ENCODE measurements around the gene AZIN2.
"Not testable (repeated sequence)": the region's sequence is repeated elsewhere in the genome, so short reads cannot be mapped to it uniquely, and the experiment has no call there.

Gene AZIN2

GRCh38 chr1:33096363-33097005, 15.5 kb downstream of the AZIN2 start:
- no peaks in the 10 kb centered on the region for H3K9me3 ChIP-seq (ENCODE audit: low read depth, low read length)
- no peak overlapping the region for H3K27ac ChIP-seq
- DNase-seq (ENCODE audit: low read depth, low spot score) = no peak
- no peak overlapping the region for H3K4me3 ChIP-seq
- no peak for TF ChIP-seq FOXP2 (optimal IDR thresholded peaks at IDR 0.05; ENCODE audit: control extremely low read depth, extremely low read length, insufficient read depth)
- TF ChIP-seq EZH2 (IDR thresholded peaks at IDR 0.05) = no peak
- no peak for TF ChIP-seq POLR2AphosphoS5 (IDR thresholded peaks at IDR 0.05; ENCODE audit: borderline replicate concordance, low read depth, low read length)
- no peak overlapping the region for H3K9ac ChIP-seq (ENCODE audit: insufficient read length)
- no peaks in the 10 kb centered on the region for H3K36me3 ChIP-seq (ENCODE audit: insufficient read depth, low read length)

DNA sequence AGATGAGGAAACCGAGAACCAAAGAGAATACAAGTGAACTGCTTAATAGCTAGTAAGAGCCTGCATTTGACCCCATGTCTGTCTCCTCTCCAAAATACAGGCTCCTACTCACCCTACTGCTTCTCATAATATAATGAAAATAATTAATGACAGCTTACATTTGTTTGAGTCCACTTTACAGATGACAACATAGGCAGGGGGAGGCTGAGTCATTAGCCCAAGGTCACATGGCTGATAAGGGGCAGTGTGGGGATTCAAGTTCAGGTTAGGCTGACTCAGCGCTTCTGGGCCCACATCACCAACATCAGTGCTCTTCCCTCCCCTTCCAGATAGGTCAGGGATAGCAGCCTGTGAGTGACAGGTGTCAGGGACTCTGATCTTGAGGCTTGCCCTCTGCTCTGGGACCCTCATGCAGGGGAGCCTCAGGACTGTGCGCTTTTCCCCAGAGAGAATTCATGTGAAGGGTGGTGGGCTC, 16.2 kb downstream of the AZIN2 start:
- H3K4me3 ChIP-seq = no peak overlapping the region
- TF ChIP-seq FOXP2 (optimal IDR thresholded peaks at IDR 0.05; ENCODE audit: control extremely low read depth, extremely low read length, insufficient read depth) = no peak
- TF ChIP-seq EZH2 (IDR thresholded peaks at IDR 0.05) = no peak
- TF ChIP-seq POLR2AphosphoS5 (IDR thresholded peaks at IDR 0.05; ENCODE audit: borderline replicate concordance, low read depth, low read length) = no peak
- no peak for DNase-seq (ENCODE audit: low read depth, low spot score)
- H3K9ac ChIP-seq (ENCODE audit: insufficient read length) = no peak overlapping the region
- H3K36me3 ChIP-seq (ENCODE audit: insufficient read depth, low read length) = no peaks in the 10 kb centered on the region
- no peaks in the 10 kb centered on the region for H3K9me3 ChIP-seq (ENCODE audit: low read depth, low read length)
- H3K27ac ChIP-seq = no peak overlapping the region

GRCh38 chr1:33097762-33098161, 16.8 kb downstream of the AZIN2 start:
- Histone ChIP-seq H3K9me3 (ENCODE audit: low read depth, low read length) (no peaks in the 10 kb centered on the region), H3K9ac (ENCODE audit: insufficient read length) (no peak overlapping the region), H3K27ac (no peak overlapping the region), H3K36me3 (ENCODE audit: insufficient read depth, low read length) (no peaks in the 10 kb centered on the region), H3K4me3 (no peak overlapping the region)
- TF ChIP-seq FOXP2 (optimal IDR thresholded peaks at IDR 0.05; ENCODE audit: control extremely low read depth, extremely low read length, insufficient read depth) (no peak), EZH2 (IDR thresholded peaks at IDR 0.05) (no peak), POLR2AphosphoS5 (IDR thresholded peaks at IDR 0.05; ENCODE audit: borderline replicate concordance, low read depth, low read length) (no peak)
- DNase-seq (ENCODE audit: low read depth, low spot score) = no peak

- no peak for TF ChIP-seq FOXP2 (optimal IDR thresholded peaks at IDR 0.05; ENCODE audit: control extremely low read depth, extremely low read length, insufficient read depth)
- TF ChIP-seq POLR2AphosphoS5 (IDR thresholded peaks at IDR 0.05; ENCODE audit: borderline replicate concordance, low read depth, low read length) = no peak
- no peak for TF ChIP-seq EZH2 (IDR thresholded peaks at IDR 0.05)
- Histone ChIP-seq H3K4me3 (no peak overlapping the region), H3K27ac (no peak overlapping the region), H3K36me3 (ENCODE audit: insufficient read depth, low read length) (no peaks in the 10 kb centered on the region), H3K9me3 (ENCODE audit: low read depth, low read length) (no peaks in the 10 kb centered on the region), H3K9ac (ENCODE audit: insufficient read length) (no peak overlapping the region)
- no peak for DNase-seq (ENCODE audit: low read depth, low spot score)
Measured at GRCh38 chr1:33098371-33098770, 17.4 kb downstream of the AZIN2 start.

- no peak overlapping the region for H3K9ac ChIP-seq (ENCODE audit: insufficient read length)
Measured at GRCh38 chr1:33099290-33100118, 18.6 kb downstream of the AZIN2 start.

GRCh38 chr1:33100119-33100415, 19.1 kb downstream of the AZIN2 start:
- 0 out of 2 replicates have a peak overlapping the region, but pooled peaks have one; percentile 16 for H3K27ac ChIP-seq
- H3K9me3 ChIP-seq (ENCODE audit: low read depth, low read length); H3K9ac ChIP-seq (ENCODE audit: insufficient read length); H3K36me3 ChIP-seq (ENCODE audit: insufficient read depth, low read length); DNase-seq (ENCODE audit: low read depth, low spot score); H3K4me3 ChIP-seq: not testable (repeated sequence)

More at GRCh38 chr1:33099290-33100118, 18.6 kb downstream of the AZIN2 start:
- 0 out of 2 replicates have a peak overlapping the region, but pooled peaks have one; percentile 16 for H3K27ac ChIP-seq
- peak; percentile 67 for DNase-seq (ENCODE audit: low read depth, low spot score)
- TF ChIP-seq FOXP2 (optimal IDR thresholded peaks at IDR 0.05; ENCODE audit: control extremely low read depth, extremely low read length, insufficient read depth) = no peak
- TF ChIP-seq POLR2AphosphoS5 (IDR thresholded peaks at IDR 0.05; ENCODE audit: borderline replicate concordance, low read depth, low read length) = peak; percentile 39; the same call in 1 of the 2 replicates
- TF ChIP-seq EZH2 (IDR thresholded peaks at IDR 0.05) = no peak
- no peaks in the 10 kb centered on the region for H3K9me3 ChIP-seq (ENCODE audit: low read depth, low read length)
- H3K36me3 ChIP-seq (ENCODE audit: insufficient read depth, low read length) = no peaks in the 10 kb centered on the region
- H3K4me3 ChIP-seq = no peak overlapping the region

DNA sequence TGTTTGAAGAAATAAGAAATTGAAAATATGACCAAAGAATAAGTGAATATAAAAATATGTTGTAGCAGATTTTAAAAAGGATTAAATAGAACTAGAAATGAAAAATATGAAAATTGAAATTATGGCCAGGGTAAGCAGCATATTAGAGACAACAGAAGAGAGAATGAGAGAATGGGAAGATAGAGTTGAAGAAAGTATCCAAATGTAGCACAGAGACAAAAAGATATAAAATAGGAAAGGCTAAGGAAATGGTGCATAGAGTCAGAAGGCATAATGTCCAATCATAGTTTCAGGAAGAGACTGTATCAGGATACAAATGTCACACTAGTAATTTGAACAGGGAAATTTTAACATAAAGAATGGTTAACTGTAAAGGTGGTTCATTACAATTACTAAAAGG, 29.5 kb downstream of the AZIN2 start:
- TF ChIP-seq POLR2AphosphoS5 (IDR thresholded peaks at IDR 0.05; ENCODE audit: borderline replicate concordance, low read depth, low read length) (no peak), EZH2 (IDR thresholded peaks at IDR 0.05) (no peak), FOXP2 (optimal IDR thresholded peaks at IDR 0.05; ENCODE audit: control extremely low read depth, extremely low read length, insufficient read depth) (no peak)
- no peak overlapping the region for H3K4me3 ChIP-seq

DNA sequence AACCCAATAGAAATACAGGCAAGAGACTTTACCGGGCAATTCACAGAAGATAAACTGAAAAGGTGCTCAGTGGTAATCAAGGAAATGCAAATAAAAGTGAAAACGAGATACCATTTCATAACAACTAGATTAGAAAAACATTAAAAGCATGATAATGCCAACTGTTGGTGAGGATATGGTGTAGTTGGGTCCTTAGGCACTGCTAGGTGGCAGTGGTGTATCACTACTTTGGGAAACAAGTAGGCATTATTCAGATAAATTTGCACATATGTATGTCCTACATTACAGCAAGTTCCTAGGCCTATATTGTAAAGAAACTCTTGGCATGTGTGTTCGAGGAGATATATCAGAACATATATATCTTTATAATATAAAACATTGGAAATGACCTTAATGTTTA, 31.0 kb downstream of the AZIN2 start:
- no peaks in the 10 kb centered on the region for H3K36me3 ChIP-seq (ENCODE audit: insufficient read depth, low read length)
- no peak overlapping the region for H3K4me3 ChIP-seq
- TF ChIP-seq FOXP2 (optimal IDR thresholded peaks at IDR 0.05; ENCODE audit: control extremely low read depth, extremely low read length, insufficient read depth) = no peak
- no peak for TF ChIP-seq EZH2 (IDR thresholded peaks at IDR 0.05)
- no peak for TF ChIP-seq POLR2AphosphoS5 (IDR thresholded peaks at IDR 0.05; ENCODE audit: borderline replicate concordance, low read depth, low read length)
- no peak for DNase-seq (ENCODE audit: low read depth, low spot score)
- no peak overlapping the region for H3K27ac ChIP-seq
- no peak overlapping the region for H3K9ac ChIP-seq (ENCODE audit: insufficient read length)
- H3K9me3 ChIP-seq (ENCODE audit: low read depth, low read length) = no peaks in the 10 kb centered on the region

More for the DNA sequence above, 29.5 kb downstream of the AZIN2 start:
- no peaks in the 10 kb centered on the region for H3K9me3 ChIP-seq (ENCODE audit: low read depth, low read length)
- no peak overlapping the region for H3K27ac ChIP-seq
- no peaks in the 10 kb centered on the region for H3K36me3 ChIP-seq (ENCODE audit: insufficient read depth, low read length)
- DNase-seq (ENCODE audit: low read depth, low spot score) = no peak
- no peak overlapping the region for H3K9ac ChIP-seq (ENCODE audit: insufficient read length)

All from SK-N-MC (cell line).